ENCODE results near the gene ZNF182. TPM values are rescaled to one million over a fixed set of nuclear protein-coding genes. Genes with fewer than 3 reads are reported as not detected.

ZNF182 gene
- total and polyA plus RNA-seq, 9 of the 15 experiments (the other 6 are each of a cell fraction or from before 2014, with no cell fraction given): 0.59 to 5.0 (median 3.9) TPM

DNA sequence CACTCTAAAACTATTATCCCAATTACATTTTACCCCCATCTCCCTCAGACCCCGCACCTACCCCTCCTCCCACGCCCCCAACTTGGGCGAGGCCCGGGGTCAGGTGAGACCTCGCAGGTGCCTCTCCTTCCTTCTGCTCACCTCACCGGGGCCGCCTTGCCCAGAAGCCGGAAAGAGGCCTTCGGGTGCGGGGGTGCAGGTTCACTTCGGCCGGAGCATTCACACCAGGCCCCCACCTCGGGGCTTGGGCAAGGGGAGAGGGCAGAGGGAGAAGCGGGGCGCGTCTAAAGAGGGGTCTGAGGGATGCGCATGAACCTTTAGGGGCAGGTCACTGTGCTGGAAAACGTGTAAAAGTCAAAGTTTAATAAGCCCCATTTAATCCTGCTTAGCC is 427 bp downstream of the ZNF182 start:
- CTCF ChIA-PET (ENCODE audit: low intra/inter-chr PET ratio): no interaction called here

DNA sequence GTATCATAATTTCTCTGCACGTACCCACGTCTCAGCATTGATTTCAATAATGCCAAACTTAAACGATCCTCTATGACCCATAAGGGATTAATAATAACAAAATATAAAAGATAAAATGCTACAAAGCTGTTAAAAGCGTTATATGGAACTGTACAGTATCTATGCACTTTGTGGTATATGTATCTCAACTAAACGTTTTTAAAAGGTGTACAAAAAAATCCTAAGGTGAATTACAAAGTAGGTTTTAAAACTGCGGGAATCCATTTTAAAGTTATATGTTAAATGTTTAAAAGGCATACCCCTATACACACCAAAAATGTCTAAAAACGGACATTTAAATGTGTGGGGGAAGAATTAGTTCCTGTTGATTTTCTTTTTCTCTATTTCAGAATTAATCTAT is 860 bp downstream of the ZNF182 start:
- in situ Hi-C loops (cut with MboI) (no loop called here), intact Hi-C loops (cut with micrococcal nuclease) (no loop called here)
- no peak overlapping the region for H2AFZ ChIP-seq (ENCODE audit: low read depth, low read length)
- H3K9me1 ChIP-seq (ENCODE audit: control insufficient read depth, insufficient read depth, low read length): no peaks in the 10 kb centered on the region
- H3K4me2 ChIP-seq (ENCODE audit: insufficient read depth, low read length): no peak overlapping the region
- H3K36me3 ChIP-seq (ENCODE audit: control insufficient read depth, insufficient read depth, low read length): no peaks in the 10 kb centered on the region; the same call in 2 of the 3 replicates
- H3K9ac ChIP-seq (ENCODE audit: insufficient read depth in 1 of 2, low read depth in 2 of 2, low read length in 2 of 2): peak overlapping the region in 1 of 2 experiments; percentile 75; a peak in 1 of 4 replicates
- TF ChIP-seq MECOM (CRISPR knock-in tag; IDR thresholded peaks at IDR 0.05): no peak
- TF ChIP-seq SMAD3 (CRISPR knock-in tag; conservative IDR thresholded peaks at IDR 0.05): no peak
- no peak for TF ChIP-seq CBFA2T3 (IDR thresholded peaks at IDR 0.05)
- ChIA-PET CTCF (ENCODE audit: low intra/inter-chr PET ratio) (no interaction called here), POLR2A (no interaction called here)
- 15% methylated on average over 7 of the region's 7 CpGs for WGBS (ENCODE audit: insufficient coverage, low coverage, missing lambda C conversion rate)
- DNase-seq (ENCODE audit: extremely low read depth in 1 of 4, low spot score in 3 of 4) (no peak), ATAC-seq (no peak), FAIRE-seq (no peak)
- H3K27ac ChIP-seq (ENCODE audit: extremely low read depth, low read depth, low read length): no peak overlapping the region; the same call in 2 of the 3 replicates
- peak overlapping the region; percentile 57 for H3K4me3 ChIP-seq
- H3K4me1 ChIP-seq (replicated peaks in 1 of 2; ENCODE audit: control insufficient read depth in 2 of 2, insufficient read depth in 2 of 2, low read length in 2 of 2): peaks cover 2 to 7% of the 10 kb centered on the region in 2 experiments; a peak in 3 of 5 replicates
- H3K27me3 ChIP-seq (ENCODE audit: control insufficient read depth in 2 of 2, insufficient read depth in 2 of 2, low read length in 2 of 2): no peaks in the 10 kb centered on the region
- H3K79me2 ChIP-seq (ENCODE audit: control insufficient read depth, insufficient read depth, low read length): peaks cover 14% of the 10 kb centered on the region
- BruUV-seq (replicated peaks): no TSS peak
- H4K20me1 ChIP-seq (replicated peaks; ENCODE audit: control insufficient read depth, insufficient read depth, low read length): no peaks in the 10 kb centered on the region
- H3K9me3 ChIP-seq (replicated peaks; ENCODE audit: control insufficient read depth, insufficient read depth, low read depth, low read length): no peaks in the 10 kb centered on the region

More for the DNA sequence above, 427 bp downstream of the ZNF182 start:
- peak overlapping the region; percentile 75 to 81 for H3K9ac ChIP-seq (ENCODE audit: insufficient read depth in 1 of 2, low read depth in 2 of 2, low read length in 2 of 2)
- H3K27me3 ChIP-seq (ENCODE audit: control insufficient read depth in 2 of 2, insufficient read depth in 2 of 2, low read length in 2 of 2): no peaks in the 10 kb centered on the region
- POLR2A ChIA-PET: no interaction called here
- peaks cover 2 to 7% of the 10 kb centered on the region in 2 experiments; a peak in 3 of 5 replicates for H3K4me1 ChIP-seq (replicated peaks in 1 of 2; ENCODE audit: control insufficient read depth in 2 of 2, insufficient read depth in 2 of 2, low read length in 2 of 2)
- no peaks in the 10 kb centered on the region for H3K9me3 ChIP-seq (replicated peaks; ENCODE audit: control insufficient read depth, insufficient read depth, low read depth, low read length)
- no peaks in the 10 kb centered on the region for H4K20me1 ChIP-seq (replicated peaks; ENCODE audit: control insufficient read depth, insufficient read depth, low read length)
- no peaks in the 10 kb centered on the region; the same call in 2 of the 3 replicates for H3K36me3 ChIP-seq (ENCODE audit: control insufficient read depth, insufficient read depth, low read length)
- H3K4me3 ChIP-seq: peak overlapping the region; percentile 57
- peak overlapping the region; percentile 88 for H2AFZ ChIP-seq (ENCODE audit: low read depth, low read length)
- ATAC-seq: peak; percentile 65
- WGBS (ENCODE audit: insufficient coverage, low coverage, missing lambda C conversion rate): 11% methylated on average over 16 of the region's 18 CpGs
- peaks cover 14% of the 10 kb centered on the region for H3K79me2 ChIP-seq (ENCODE audit: control insufficient read depth, insufficient read depth, low read length)
- DNase-seq (ENCODE audit: extremely low read depth in 1 of 4, low spot score in 3 of 4): peak; percentile 8 to 10 (median 8)
- FAIRE-seq: no peak
- peak; percentile 26; the same call in 1 of the 2 replicates for TF ChIP-seq ZFX (CRISPR knock-in tag; IDR thresholded peaks at IDR 0.05)
- no peak for TF ChIP-seq ZNF212 (CRISPR knock-in tag; IDR thresholded peaks at IDR 0.05)
- 0 out of 2 replicates have a peak, but pooled peaks have one; percentile 9 for TF ChIP-seq ZEB2 (IDR thresholded peaks at IDR 0.05)
- peak overlapping the region; percentile 72 for H3K4me2 ChIP-seq (ENCODE audit: insufficient read depth, low read length)
- H3K27ac ChIP-seq (ENCODE audit: extremely low read depth, low read depth, low read length): peak overlapping the region; percentile 62
- in situ Hi-C loops (cut with MboI) (no loop called here), intact Hi-C loops (cut with micrococcal nuclease) (no loop called here)
- no peaks in the 10 kb centered on the region for H3K9me1 ChIP-seq (ENCODE audit: control insufficient read depth, insufficient read depth, low read length)
- TSS peak; percentile 78 for BruUV-seq (replicated peaks)

All from K562 (cell line).